ENCODE results near the gene VANGL1.

Gene VANGL1

GRCh38 chr1:115672224-115673009 is 30.6 kb downstream of the VANGL1 start:
- Histone ChIP-seq H3K4me3 (replicated peaks; ENCODE audit: insufficient read depth, low read length) (no peak overlapping the region), H3K27ac (replicated peaks) (no peak overlapping the region), H3K27me3 (ENCODE audit: insufficient read depth, poor library complexity, severe bottlenecking) (no peaks in the 10 kb centered on the region)
- no peak for DNase-seq (ENCODE audit: low read depth in 1 of 2, low spot score in 1 of 2)
- TF ChIP-seq CTCF (IDR thresholded peaks at IDR 0.05; ENCODE audit: insufficient read depth, low read length): no peak
- no peak for TF ChIP-seq REST (IDR thresholded peaks at IDR 0.05; ENCODE audit: insufficient replicate concordance, low read depth)

GRCh38 chr1:115676498-115677181 is 34.9 kb downstream of the VANGL1 start:
- H3K27ac ChIP-seq (replicated peaks): no peak overlapping the region
- no peaks in the 10 kb centered on the region for H3K27me3 ChIP-seq (ENCODE audit: insufficient read depth, poor library complexity, severe bottlenecking)
- no peak for DNase-seq (ENCODE audit: low read depth in 1 of 2, low spot score in 1 of 2)
- no peak for TF ChIP-seq POLR2AphosphoS5 (IDR thresholded peaks at IDR 0.05; ENCODE audit: low read depth)
- no peak for TF ChIP-seq CTCF (IDR thresholded peaks at IDR 0.05; ENCODE audit: insufficient read depth, low read length)
- TF ChIP-seq REST (IDR thresholded peaks at IDR 0.05; ENCODE audit: insufficient replicate concordance, low read depth): no peak
- no peak for TF ChIP-seq GABPA (IDR thresholded peaks at IDR 0.05; ENCODE audit: low read depth)
- TF ChIP-seq SPI1 (IDR thresholded peaks at IDR 0.05; ENCODE audit: borderline replicate concordance, low read depth): no peak
- H3K4me3 ChIP-seq (replicated peaks; ENCODE audit: insufficient read depth, low read length): no peak overlapping the region

- Histone ChIP-seq H3K27me3 (ENCODE audit: insufficient read depth, poor library complexity, severe bottlenecking) (no peaks in the 10 kb centered on the region), H3K4me3 (replicated peaks; ENCODE audit: insufficient read depth, low read length) (no peak overlapping the region), H3K27ac (replicated peaks) (no peak overlapping the region)
- no peak for DNase-seq (ENCODE audit: low read depth in 1 of 2, low spot score in 1 of 2)
- TF ChIP-seq REST (IDR thresholded peaks at IDR 0.05; ENCODE audit: insufficient replicate concordance, low read depth) (no peak), SPI1 (IDR thresholded peaks at IDR 0.05; ENCODE audit: borderline replicate concordance, low read depth) (no peak), GABPA (IDR thresholded peaks at IDR 0.05; ENCODE audit: low read depth) (no peak), POLR2AphosphoS5 (IDR thresholded peaks at IDR 0.05; ENCODE audit: low read depth) (no peak), CTCF (IDR thresholded peaks at IDR 0.05; ENCODE audit: insufficient read depth, low read length) (no peak)
These were observed 35.4 kb downstream of the VANGL1 start for GRCh38 chr1:115677182-115677555.
